Measurements from ENCODE around the gene PXT1.

PXT1 gene

DNA sequence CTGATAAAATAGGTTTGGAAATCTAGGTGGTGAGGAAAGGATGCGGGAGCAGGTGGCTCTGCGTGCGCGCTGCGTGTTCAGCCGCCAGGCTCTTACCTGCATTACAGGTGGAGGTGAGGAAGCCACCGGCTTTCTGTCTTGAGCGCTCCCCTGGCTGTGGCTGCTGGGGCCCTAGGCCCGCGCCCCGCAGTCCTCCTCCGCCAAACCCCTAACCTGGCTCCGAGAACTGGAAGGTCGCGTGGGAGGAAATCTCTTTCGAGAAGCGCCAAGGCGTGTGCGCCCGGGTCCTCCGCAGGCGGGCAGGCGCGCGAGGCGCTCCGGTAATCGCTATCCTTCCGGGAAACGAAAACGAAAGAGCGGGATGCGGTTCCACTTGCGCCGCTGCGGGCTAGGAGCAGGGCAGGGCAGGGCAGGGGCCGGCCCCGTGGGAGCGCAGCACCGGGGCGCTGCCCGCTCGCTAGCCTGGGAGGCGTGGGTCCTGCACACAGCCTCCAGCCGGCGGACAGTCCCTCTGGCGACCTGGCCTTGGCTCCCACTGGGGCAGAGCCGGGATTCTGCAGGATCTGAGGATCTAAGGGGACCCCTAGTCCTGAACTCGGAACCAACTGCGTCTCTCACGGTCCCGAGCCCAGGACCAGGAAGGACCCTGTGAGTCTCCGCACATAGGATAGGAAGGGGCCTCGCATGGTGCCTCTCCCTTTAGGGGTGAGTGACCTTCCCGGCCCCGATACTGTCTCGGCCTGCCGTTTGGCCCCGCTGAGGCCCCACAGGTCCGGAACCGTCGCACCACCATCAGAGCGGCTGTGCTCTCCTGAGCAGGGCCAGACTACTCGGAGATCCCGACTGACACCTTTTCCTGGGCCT, 55.0 kb downstream of the PXT1 start, which contains the start of gene ETV7:
ETV7 (minus strand) TSS at position 230 of the 864 bp plus-strand sequence; CDS start at position 102, 128 bp downstream.
- DNase-seq (ENCODE audit: low read depth) = no peak

DNA sequence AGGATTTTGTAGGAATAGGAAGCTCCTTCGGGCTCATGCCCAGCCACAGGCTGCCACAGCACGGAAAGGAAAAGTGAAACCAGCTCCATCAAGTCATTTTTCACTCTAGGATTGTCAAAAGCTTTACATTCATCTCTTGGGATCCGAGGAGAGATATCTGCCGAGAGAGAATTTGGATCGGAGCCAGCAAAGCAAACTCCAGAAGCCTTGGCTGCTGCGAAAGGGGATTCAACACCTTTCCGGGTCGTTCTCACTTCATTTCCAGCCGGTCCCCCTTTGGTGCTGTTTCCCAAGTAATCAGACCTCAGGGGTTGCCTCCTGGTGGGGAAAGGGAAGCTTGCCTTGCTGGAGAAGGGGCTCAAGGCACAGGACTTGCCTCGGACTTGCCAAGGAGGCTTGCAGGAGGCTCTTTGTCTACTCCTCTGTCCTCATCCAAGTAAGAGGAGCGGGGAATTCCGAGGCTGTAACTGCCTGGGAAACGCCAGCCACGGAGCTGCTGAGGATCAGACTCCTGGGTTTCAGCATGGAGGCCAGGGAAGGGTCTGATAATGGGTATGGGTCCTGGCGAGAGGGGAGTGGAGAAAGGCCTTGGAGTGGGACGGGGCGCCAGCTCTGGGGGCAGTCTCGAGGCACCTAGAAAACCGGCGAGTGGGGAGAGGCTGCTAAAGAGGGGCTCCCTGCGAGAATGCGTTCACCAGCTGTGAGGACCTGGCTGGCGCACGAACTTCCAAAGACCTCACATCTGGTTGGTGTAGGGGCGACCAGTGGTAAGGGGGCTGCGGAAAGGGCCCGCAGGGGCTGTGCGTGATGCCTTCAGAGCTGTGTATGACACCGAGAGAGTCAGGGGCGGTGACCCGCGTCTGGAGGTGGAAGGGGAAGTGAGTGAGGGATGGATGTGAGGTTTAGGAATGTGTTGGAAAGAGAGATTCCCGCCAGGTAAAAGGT, 55.9 kb downstream of the PXT1 start:
- DNase-seq (ENCODE audit: low read depth) = no peak

DNA sequence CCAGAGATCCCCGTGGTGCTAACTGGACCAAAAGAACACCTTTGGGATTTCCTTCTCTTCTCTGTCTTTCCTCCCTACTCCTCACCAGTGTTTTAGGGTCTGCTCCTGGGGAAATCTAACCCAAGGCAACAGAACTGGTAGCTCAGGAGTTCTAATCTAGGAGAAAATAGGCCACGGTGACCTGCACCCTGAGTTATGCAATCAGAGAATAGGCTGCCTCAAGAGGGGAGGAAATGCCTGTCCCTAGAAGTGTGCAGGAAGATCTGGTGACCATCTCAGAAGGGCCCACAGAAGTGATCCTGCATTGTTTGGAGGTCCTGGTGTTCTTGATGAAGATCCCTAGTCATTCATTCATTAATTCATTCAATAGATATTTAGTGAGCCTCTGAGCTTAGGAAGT, 58.6 kb downstream of the PXT1 start:
- DNase-seq (ENCODE audit: low read depth) = no peak

DNA sequence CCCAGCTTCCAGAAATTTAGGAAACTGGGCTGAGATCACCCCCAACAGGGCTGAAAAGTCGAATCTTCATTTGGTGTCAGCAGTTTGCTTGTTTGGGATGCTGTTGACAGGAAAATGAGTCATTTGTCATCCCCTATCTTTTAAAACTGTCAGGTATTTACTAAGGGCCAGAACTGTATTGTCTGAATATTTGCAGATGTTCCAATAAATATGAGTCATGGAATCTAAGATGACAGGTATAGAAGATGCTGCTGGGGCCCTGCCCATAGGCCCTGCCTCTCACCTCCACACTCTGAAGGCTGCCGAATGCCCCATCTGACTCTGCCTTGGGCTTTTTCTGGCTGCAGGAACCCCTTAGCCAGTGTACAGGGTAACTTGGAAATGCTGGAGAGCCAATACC, 59.0 kb downstream of the PXT1 start:
- DNase-seq (ENCODE audit: low read depth) = no peak

DNA sequence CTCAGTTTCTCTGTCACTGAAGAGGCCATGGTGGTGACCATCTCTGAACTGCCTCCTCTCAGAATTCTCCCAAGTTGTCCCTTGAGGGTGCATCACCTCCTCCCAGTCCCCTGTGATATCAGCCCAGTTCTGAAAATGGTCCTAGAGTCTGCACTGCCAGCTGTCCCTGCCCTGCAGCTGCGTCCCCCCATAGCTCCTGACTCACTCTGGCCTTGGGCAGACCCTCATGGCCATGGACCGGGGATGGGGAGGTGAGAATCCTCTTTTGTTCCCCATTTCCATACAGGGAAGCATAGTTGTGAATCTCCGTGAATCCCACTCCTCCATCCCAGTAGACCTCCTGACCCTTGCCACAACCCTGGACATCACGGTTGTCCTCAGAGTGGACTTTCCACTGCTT, 59.7 kb downstream of the PXT1 start:
- no peak for DNase-seq (ENCODE audit: low read depth)

DNA sequence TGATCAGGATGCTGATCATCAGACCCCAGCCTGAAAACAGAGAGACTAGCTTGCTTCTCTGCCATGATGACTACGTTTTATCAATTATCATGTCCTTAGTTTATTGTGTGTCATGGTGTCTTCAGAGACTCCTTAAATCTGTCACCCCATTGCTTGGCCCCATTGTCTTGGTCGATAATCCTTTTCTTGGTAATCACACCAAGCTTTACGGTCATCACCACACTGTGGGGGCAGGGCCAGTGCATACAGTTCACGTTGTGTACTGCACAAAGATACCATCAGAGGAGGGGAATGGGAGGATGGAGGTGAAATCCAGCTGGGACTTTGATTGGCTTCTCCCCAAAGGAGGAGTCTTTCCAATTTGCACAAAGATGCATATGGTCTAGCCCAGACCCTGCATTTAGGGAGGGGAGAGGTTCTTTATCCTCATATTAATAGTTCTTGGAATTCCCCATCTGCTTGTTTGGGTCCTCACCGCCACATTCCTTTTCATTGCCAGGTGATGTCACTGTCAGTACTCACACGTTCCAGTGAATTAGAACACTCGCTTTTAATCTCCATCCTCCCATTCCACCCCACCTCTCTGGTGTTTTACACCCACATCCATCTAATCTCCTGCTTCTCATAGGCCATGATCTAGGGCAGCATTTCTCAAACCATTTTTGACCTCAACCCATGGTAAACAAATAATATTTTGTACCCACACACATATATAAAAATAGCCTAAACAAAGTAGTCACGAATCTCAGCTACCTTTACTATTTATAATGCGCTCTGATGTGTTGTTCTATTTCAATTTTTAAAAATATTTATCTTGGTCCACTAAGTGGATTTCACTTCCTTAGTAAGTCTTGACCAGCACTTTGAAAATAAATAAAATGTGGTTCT, 60.9 kb downstream of the PXT1 start:
- DNase-seq (ENCODE audit: low read depth) = no peak

DNA sequence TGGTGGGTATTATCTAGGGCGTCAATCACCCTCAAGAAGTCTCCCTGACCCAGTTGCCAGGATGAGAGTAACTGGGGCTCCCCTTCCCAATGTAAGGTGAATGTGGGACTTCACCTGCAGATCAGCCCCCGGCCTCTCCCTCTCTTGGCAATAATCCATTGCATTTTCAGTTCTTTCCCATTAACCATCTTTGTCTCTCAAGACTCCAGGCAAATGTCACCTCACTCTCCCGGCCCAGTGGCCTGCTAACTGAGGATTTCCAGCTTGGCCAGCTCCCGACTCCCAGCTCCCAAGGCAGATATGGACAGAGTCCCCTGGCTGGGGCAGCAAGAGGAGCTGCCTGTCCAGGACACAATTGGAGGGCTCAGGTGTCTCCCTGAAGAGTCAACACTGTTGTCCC, 62.5 kb downstream of the PXT1 start:
- no peak for DNase-seq (ENCODE audit: low read depth)

DNA sequence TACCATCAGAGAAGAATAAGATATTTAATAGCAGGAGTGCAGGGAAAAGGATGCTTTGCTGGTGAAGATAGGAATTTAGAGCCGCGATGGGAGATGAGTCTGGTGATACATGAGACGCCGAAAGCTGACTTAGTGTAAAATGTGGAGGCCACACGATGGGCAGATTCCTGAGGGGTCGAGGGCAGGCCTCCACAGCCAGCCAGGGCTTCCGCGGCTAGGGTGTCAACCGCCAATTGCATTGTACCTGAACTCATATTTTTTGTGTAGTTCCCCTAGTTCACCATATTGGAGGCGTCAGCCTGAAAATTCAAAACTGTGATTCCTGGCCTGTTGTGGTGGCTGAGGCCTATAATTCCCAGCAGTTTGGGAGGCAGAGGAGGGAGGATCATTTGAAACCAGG, 63.7 kb downstream of the PXT1 start:
- no peak for DNase-seq (ENCODE audit: low read depth)

DNA sequence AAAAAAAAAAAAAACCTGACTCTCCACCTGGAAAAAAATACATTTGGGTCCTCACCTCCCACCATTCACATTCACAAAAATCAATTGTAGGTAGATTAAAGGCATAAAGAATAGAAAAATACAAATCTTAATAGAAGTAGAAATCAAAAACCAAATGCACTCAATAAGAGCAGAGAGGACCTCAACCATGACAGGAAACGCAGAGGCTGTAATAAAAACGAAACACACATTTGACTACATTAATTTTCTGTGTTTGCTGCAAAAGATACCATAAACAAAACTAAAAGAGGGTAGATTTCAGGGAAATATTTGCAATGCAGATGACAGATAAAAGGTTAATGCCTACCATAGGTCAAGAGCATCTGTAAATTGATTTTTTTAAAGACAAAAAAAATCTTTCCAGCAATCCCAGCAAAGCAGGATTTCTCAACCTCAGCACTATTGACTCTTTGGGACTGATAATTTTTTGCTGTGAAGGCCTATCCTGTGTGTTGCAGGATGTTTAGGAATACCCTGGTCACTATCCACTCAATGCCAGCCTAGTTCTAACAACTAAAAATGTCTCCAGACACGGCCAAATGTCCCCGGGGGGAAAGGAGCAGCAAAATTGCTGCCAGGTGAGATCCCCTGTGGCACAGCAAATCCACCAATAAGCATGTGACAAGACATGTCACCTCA, 64.3 kb downstream of the PXT1 start:
- no peak for DNase-seq (ENCODE audit: low read depth)

DNA sequence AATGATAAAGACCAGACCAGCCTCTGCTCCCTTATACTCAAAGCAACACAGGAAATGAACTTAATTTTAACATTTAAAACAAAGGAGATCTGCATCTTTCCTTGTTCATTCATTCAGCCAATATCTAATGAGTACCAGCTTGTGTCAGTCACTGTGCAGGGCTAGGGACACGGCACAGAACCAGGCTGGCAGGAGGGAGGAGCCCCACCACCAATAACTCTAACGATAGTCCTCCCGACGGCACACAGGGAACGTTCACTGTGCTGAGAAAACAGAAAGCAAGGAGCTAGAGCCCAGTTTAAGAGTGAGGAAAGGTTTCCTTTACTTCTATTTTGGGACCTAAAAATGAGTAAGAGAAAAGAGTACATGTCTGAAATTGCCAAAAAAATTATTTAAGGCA, 65.1 kb downstream of the PXT1 start:
- no peak for DNase-seq (ENCODE audit: low read depth)

DNA sequence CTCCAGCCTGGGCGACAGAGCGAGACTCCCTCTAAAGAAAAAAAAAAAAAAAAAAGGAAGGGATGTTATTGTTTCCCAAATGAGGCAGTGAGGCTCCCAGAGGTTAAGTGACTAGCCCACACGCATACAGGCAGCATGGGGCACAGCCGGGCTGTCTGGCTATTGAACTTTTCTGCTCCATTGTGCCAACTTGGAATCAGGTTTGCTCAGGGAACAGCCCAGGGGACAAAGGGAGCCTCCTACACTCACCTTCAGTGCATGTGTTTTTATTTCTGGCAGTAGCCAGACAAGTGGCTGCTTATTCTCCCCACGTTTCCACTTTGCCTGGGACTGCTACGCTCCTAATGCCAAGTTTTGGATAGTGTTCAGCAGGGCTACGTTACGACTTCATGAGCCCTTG, 65.9 kb downstream of the PXT1 start:
- DNase-seq (ENCODE audit: low read depth) = no peak

DNA sequence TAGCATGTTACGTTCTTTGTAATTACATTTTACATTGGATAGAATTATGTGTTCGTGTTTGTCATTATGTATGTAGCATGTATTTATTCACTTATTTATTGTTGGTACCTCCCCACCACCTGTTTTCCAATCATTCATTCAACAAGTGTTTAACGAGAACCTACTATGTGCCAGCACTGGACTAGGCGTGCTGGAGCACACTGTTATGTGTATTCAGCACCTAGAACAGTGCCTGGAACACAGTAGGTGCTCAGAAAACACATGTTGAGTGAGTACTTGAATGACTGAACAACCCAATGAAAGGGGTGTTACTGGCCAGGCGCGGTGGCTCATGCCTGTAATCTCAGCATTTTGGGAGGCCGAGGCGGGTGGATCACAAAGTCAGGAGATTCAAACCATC, 66.5 kb downstream of the PXT1 start:
- DNase-seq (ENCODE audit: low read depth) = no peak

DNA sequence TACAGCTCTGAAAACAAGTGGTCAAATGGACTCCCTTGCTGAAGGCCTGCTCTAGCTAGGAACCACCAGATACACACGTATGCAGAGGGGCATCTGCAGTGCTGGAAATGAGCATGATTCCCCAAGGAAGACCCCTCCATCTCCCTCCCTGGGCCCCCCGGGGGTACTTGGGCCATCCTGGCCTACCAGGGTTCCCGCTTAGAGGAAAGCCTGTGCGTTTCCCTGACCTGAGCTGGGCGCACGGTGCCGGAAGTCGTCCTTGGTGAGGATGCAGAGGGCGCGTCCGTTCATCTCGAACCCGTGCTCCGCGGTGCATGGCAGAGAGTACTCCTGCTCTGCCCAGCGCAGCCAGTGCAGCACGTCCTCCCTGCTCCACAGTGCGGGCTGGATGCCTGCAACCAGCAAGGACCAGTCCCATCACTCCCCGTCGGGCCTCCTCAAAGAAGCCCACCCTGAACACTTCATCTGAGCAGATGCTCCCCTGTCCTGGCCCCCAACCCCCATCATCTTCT, 67.0 kb downstream of the PXT1 start:
- no peak for DNase-seq (ENCODE audit: low read depth)

DNA sequence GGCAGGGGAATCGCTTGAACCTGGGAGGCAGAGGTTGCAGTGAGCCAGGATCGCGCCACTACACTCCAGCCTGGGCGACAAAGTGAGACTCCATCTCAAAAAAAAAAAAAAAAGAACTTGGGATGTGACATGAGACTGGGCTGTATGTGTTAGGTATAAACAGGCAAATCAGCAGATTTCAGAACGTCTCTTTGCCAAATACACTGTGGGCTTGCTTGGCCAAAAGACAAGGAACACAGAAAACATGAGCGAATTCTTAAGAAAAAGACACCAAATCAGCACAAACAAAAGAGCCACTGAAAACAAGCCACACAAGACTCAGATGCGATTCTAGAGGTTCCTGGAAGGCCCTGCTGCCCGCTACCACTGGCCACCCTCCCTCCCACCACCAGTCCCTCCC, 67.7 kb downstream of the PXT1 start:
- no peak for DNase-seq (ENCODE audit: low read depth)

DNA sequence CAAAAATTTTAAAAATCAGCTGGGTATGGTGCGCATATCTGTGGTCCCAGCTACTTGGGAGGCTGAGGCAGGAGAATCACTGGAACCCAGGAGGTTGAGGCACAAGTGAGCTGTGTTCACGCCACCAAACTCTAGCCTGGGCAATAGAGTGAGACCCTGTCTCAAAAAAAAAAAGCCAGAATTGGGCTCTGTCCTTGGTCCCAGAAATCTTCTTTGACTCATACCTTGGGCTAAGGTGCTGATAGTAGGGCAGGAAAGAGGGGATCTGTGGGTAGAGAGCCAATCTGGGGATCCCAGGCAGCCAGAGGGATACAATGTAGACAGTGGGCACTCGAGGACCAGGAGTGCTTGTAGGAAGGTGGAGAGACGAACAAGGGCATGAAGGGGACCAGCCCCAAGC, 68.5 kb downstream of the PXT1 start:
- DNase-seq (ENCODE audit: low read depth) = no peak

DNA sequence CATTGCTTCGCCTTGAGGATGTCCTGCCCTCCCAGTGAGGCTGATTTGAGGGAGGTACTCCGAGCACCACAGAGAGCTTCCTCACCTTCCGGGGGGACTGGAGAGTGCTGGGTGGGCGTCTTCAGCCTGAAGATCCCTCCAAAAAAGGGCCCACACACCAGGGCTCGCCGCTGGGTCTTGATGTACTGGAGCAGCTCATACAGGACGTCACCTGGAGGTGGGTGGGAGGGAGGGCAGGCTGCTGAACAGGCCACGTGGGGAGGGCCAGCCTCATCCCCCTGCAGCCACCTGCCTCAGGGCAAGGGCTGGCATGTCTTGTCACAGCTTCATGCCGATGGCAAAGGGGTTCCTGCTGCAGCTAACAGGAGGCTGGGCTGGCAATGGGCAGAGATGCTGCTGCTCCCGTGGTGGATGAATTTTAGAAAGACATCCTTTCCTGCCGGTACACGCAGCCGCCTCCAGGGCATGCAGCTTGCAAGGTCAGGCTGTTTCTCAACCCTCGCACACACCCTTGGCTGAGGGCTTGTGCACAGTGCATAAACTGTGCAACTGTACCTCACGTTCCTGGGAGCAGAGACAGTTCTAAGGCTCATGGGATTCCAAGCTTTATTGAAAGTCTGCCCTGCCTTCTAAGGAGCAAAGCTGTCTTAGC, 69.2 kb downstream of the PXT1 start:
- no peak for DNase-seq (ENCODE audit: low read depth)

DNA sequence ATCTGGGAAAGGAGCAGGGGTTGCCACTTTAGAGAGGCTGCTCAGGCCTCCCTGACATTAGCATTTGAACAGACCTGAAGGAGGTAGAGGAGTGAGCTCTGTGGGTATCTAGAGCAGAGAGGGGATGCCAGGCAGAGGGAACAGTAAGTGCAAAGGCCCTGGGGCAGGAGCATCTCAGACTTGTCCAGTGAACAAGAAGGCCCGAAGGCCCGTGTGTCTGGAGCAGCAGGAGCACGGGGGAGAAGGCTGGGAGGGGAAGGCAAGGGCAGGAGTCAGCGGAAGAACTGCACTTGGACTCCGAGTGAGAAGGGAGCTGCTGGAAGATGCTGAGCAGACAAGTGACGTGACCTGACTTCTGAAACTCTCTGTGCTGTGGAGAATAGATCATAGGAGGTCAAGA, 70.6 kb downstream of the PXT1 start:
- DNase-seq (ENCODE audit: low read depth) = no peak

DNA sequence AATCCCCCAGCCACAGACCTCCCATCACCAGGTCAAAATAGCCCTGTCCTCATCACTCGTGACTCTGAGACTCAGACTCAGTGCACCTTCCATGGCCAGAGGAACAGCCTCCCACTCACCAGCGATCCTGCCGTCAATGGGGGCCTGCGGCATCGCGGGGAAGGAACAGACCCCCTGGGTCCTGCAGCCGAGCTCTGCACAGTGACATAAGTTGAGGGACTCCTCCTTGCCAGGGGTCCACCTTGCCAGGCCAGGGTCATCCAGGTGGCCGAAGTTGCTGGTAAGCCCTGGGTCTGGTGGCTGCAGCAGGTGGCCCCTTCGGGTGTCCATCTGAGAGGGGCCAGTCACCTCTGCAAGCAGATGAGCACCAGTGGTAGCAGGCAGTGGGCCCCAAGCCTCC, 71.4 kb downstream of the PXT1 start:
- no peak for DNase-seq (ENCODE audit: low read depth)

DNA sequence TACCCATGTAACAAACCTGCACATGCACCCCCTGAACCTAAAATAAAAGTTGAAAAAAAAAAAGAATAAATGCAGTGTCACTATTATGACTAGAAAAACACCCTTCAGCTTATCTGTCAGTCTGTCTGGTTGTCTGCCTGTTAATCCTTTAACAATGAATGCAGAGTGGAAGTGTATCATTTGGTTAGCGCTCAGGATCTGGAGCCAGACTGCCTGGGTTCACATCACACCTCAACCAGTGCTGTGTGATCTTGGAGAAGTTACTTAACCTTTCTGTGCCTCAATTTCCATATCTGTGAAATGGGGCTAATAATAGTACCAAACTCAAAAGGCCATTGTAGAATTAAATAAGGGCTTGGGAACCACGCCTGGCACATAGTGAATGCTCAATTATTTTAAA, 72.0 kb downstream of the PXT1 start:
- no peak for DNase-seq (ENCODE audit: low read depth)
